ENCODE measurements around the gene RPUSD1. TPM values are rescaled to one million over a fixed set of nuclear protein-coding genes. Genes with fewer than 3 reads are reported as not detected.

The RPUSD1 gene
- total and polyA plus RNA-seq, 2 of the 13 experiments (the other 11 are each of a cell fraction or from before 2014, with no cell fraction given): 13.1 to 26.2 TPM

GRCh38 chr16:836221-836620, 48.0 kb upstream of the RPUSD1 start (continued):
- no peak for TF ChIP-seq BCLAF1 (IDR thresholded peaks at IDR 0.05)

- H2AFZ ChIP-seq (ENCODE audit: low read length): no peak overlapping the region
- intact Hi-C loops (cut with micrococcal nuclease; ENCODE audit: unreplicated experiment): no loop called here
- DNase-seq (ENCODE audit: low spot score): no peak
- peaks cover 16% of the 10 kb centered on the region for H3K9me3 ChIP-seq (ENCODE audit: low read length)
- WGBS (ENCODE audit: low lambda C conversion rate): 40% methylated on average over 4 of the region's 10 CpGs
- no peaks in the 10 kb centered on the region for H3K36me3 ChIP-seq (replicated peaks in 1 of 2; ENCODE audit: control insufficient read depth in 1 of 2, insufficient read depth in 2 of 2, low read length in 2 of 2)
- in situ Hi-C loops (cut with HindIII; ENCODE audit: extremely low pct_ligation_motif_present, low pct_unique_long_range_greater_than_20kb): loop anchor here (10.0 kb wide), 1 partner anchor 59 kb away; no protein-coding TSS in a partner anchor
- ChIA-PET CTCF (ENCODE audit: low intra/inter-chr PET ratio, low total read pairs) (no interaction called here), POLR2A (no interaction called here)
- no peaks in the 10 kb centered on the region for H3K4me1 ChIP-seq (ENCODE audit: insufficient read depth, low read length)
- no peak overlapping the region for H3K27ac ChIP-seq (ENCODE audit: extremely low read length, insufficient read depth, low read length)
- BruUV-seq (replicated peaks): no TSS peak
- no peak overlapping the region for H3K4me3 ChIP-seq (replicated peaks in 1 of 3; ENCODE audit: insufficient read depth in 1 of 3, low read depth in 2 of 3, low read length in 3 of 3)
- FAIRE-seq: no peak
- no peaks in the 10 kb centered on the region for H3K79me2 ChIP-seq (ENCODE audit: insufficient read depth, low read length)
- ATAC-seq: no peak
- H3K9ac ChIP-seq (ENCODE audit: insufficient read depth, low read depth, low read length): no peak overlapping the region
- no peaks in the 10 kb centered on the region for H4K20me1 ChIP-seq (ENCODE audit: insufficient read depth, low read length)
- H3K27me3 ChIP-seq (ENCODE audit: control insufficient read depth in 1 of 2, insufficient read depth in 2 of 2, low read length in 2 of 2): peaks cover 12 to 61% of the 10 kb centered on the region in 2 experiments; a peak in 4 of 5 replicates
- no peak overlapping the region for H3K4me2 ChIP-seq (ENCODE audit: low read depth, low read length)
- TF ChIP-seq MYNN (CRISPR knock-in tag; IDR thresholded peaks at IDR 0.05; ENCODE audit: low read depth) (no peak), MEIS2 (CRISPR knock-in tag; IDR thresholded peaks at IDR 0.05) (no peak), ZNF572 (CRISPR knock-in tag; IDR thresholded peaks at IDR 0.05) (no peak), ARID4A (CRISPR knock-in tag; IDR thresholded peaks at IDR 0.05; ENCODE audit: borderline replicate concordance) (no peak), KDM2A (CRISPR knock-in tag; IDR thresholded peaks at IDR 0.05; ENCODE audit: borderline replicate concordance, low read depth) (no peak), HNF4G (IDR thresholded peaks at IDR 0.05; ENCODE audit: borderline replicate concordance, low read depth, low read length) (no peak), HNF4G (CRISPR knock-in tag; IDR thresholded peaks at IDR 0.05; ENCODE audit: borderline replicate concordance, low read depth) (no peak), ZNF512B (CRISPR knock-in tag; IDR thresholded peaks at IDR 0.05; ENCODE audit: borderline replicate concordance) (no peak), ZNF766 (CRISPR knock-in tag; IDR thresholded peaks at IDR 0.05; ENCODE audit: borderline replicate concordance) (no peak)
These were observed 47.2 kb upstream of the RPUSD1 start for GRCh38 chr16:835373-835772.
